ENCODE results near the gene EFCAB7.
A peak's percentile ranks its signal among the peaks of the same experiment; 100 is the strongest.

EFCAB7 gene

GRCh38 chr1:63593886-63594605, 70.7 kb downstream of the EFCAB7 start (continued):
- TF ChIP-seq ZSCAN4 (tag by site-specific recombination; IDR thresholded peaks at IDR 0.05) (no peak), ZNF510 (tag by site-specific recombination; IDR thresholded peaks at IDR 0.05; ENCODE audit: insufficient replicate concordance) (no peak), ZNF404 (tag by site-specific recombination; IDR thresholded peaks at IDR 0.05) (no peak), ZFP41 (tag by site-specific recombination; IDR thresholded peaks at IDR 0.05; ENCODE audit: borderline replicate concordance) (no peak), ZNF660 (tag by site-specific recombination; IDR thresholded peaks at IDR 0.05) (0 out of 2 replicates have a peak, but pooled peaks have one; percentile 2), ZNF221 (tag by site-specific recombination; IDR thresholded peaks at IDR 0.05; ENCODE audit: borderline replicate concordance) (no peak), SCRT2 (tag by site-specific recombination; IDR thresholded peaks at IDR 0.05) (no peak), ZNF830 (tag by site-specific recombination; IDR thresholded peaks at IDR 0.05; ENCODE audit: low read depth) (no peak), ZBTB20 (tag by site-specific recombination; IDR thresholded peaks at IDR 0.05) (peak; percentile 80), ZNF792 (tag by site-specific recombination; IDR thresholded peaks at IDR 0.05) (no peak), SP2 (tag by site-specific recombination; IDR thresholded peaks at IDR 0.05) (peak; percentile 77), BCL6B (tag by site-specific recombination; IDR thresholded peaks at IDR 0.05) (no peak), PRDM10 (tag by site-specific recombination; IDR thresholded peaks at IDR 0.05) (peak; percentile 97), ZNF394 (tag by site-specific recombination; IDR thresholded peaks at IDR 0.05; ENCODE audit: borderline replicate concordance) (no peak), ZNF239 (tag by site-specific recombination; IDR thresholded peaks at IDR 0.05) (0 out of 2 replicates have a peak, but pooled peaks have one; percentile 39), KLF8 (tag by site-specific recombination; IDR thresholded peaks at IDR 0.05) (peak; percentile 60; the same call in 1 of the 2 replicates), WT1 (tag by site-specific recombination; IDR thresholded peaks at IDR 0.05) (peak; percentile 29; the same call in 1 of the 2 replicates), ZNF692 (tag by site-specific recombination; IDR thresholded peaks at IDR 0.05) (no peak; the same call in 1 of the 2 replicates), HOXD13 (CRISPR knock-in tag; IDR thresholded peaks at IDR 0.05; ENCODE audit: borderline replicate concordance) (no peak), PRDM2 (tag by site-specific recombination; IDR thresholded peaks at IDR 0.05; ENCODE audit: borderline replicate concordance) (no peak), ZNF544 (tag by site-specific recombination; IDR thresholded peaks at IDR 0.05) (no peak), ZNF768 (tag by site-specific recombination; IDR thresholded peaks at IDR 0.05) (no peak), INSM2 (tag by site-specific recombination; IDR thresholded peaks at IDR 0.05) (no peak), ZNF146 (tag by site-specific recombination; IDR thresholded peaks at IDR 0.05) (no peak)
